Left lung (tissue), 10 donors: ENCODE data around the gene KAT7. TPM values are rescaled to one million over a fixed set of nuclear protein-coding genes. Genes with fewer than 3 reads are reported as not detected.
A peak's percentile ranks its signal among the peaks of the same experiment; 100 is the strongest.

Experiments
- ATAC-seq: fragments of 200-7000 bp; cut with Tn5 transposase; one replicate; pipeline ENCODE4 v1.9.1; 2020; ENCODE audit warnings: moderate library complexity
- DNase-seq, 4 donors: peaks; one replicate each; pipeline ENCODE4 v3.0.0-alpha.2; 2013 to 2020
- H3K27ac ChIP-seq, 2 donors: fragments of 200-600 bp; sonication (generic) in 1 of 2; one replicate each; pipeline versions ENCODE4 v1.5.0 to v1.8.0; 2020 to 2021
- H3K27me3 ChIP-seq, 2 donors: fragments of 200-600 bp; sonication (generic) in 1 of 2; one replicate each; pipeline versions ENCODE4 v1.5.0 to v1.8.0; 2020 to 2021
- H3K36me3 ChIP-seq, 2 donors: fragments of 200-600 bp; sonication (generic) in 1 of 2; one replicate each; pipeline versions ENCODE4 v1.5.0 to v1.8.0; 2020 to 2021
- H3K4me1 ChIP-seq, 2 donors: fragments of 200-600 bp; one replicate each; pipeline ENCODE4 v1.8.0; 2021
- H3K4me3 ChIP-seq, 2 donors: fragments of 200-600 bp; sonication (generic) in 1 of 2; one replicate each; pipeline versions ENCODE4 v1.5.0 to v1.8.0; 2020 to 2021; ENCODE audit warnings: mild to moderate bottlenecking in 1 of 2
- H3K9me3 ChIP-seq, 2 donors: fragments of 200-600 bp; sonication (generic) in 1 of 2; one replicate each; pipeline versions ENCODE4 v1.5.0 to v1.8.0; 2020 to 2021
- CTCF ChIP-seq, 2 donors: fragments of 200-600 bp; sonication (generic) in 1 of 2; IDR thresholded peaks; one replicate each; pipeline versions ENCODE4 v1.5.0 to v1.8.0; 2021; ENCODE audit warnings: antibody characterized with exemption in 2 of 2
- intact Hi-C, 2 donors: fragments of 100-400 bp; cut with DNase I; formaldehyde crosslinking; loops; one replicate each; pipeline versions ENCODE4 v1.11.2 to v1.14.2; 2022
- polyA plus RNA-seq, 6 donors: library from polyadenylated mRNA; unstranded; fragments of 120-200 nt; gene quantifications; one replicate each; pipeline ENCODE4 v1.2.1, GENCODE V29; 2013; ENCODE audit not compliant: insufficient read length in 6 of 6
- total RNA-seq, 2 donors: library from RNA; stranded (reverse); fragmentation: NEBNext Ultra II Directional; extraction: Animal tissue kit (Norgen Biotek cat#: 25700); gene quantifications; one replicate each; pipeline ENCODE4 v1.2.1, GENCODE V29; 2021
- donor health status: DM: no; HTN: yes; CAD: no.
- donor health status: DM: no; HTN: no; CAD: no.

Gene KAT7
- total and polyA plus RNA-seq, 8 donors = 44.1 to 56.7 (median 51.5) TPM

DNA sequence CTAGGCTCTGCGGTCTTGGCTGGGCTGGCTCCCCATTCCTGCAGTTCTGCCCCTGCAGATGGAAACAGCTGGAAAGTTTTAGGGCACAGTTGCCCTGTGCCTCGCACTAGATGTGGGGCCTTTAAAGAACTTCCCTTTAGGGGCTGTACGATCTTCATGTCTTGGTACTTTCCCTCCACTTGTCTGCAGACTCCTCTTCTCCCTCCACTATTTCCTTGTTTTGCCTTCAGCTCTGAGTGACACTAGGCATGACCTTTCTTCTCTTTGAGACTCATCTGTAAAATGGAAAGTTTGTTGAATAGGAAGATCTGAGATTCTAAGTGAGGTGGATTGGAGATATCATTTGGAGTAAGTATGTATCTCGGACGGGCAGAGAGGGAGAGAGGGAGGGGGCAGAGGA, 65.6 kb downstream of the KAT7 start:
- peaks cover 4 to 19% of the 10 kb centered on the region in 2 donors for H3K4me1 ChIP-seq
- DNase-seq (no peak), ATAC-seq (no peak)
- no peak overlapping the region for H3K27ac ChIP-seq
- intact Hi-C loops = loop anchor here in 1 of 2 donors (10.0 kb wide), 1 partner anchor 279 kb away; the partner anchor contains the start of gene NXPH3
- H3K9me3 ChIP-seq = no peaks in the 10 kb centered on the region
- TF ChIP-seq CTCF (IDR thresholded peaks at IDR 0.05) = no peak
- H3K36me3 ChIP-seq = no peaks in the 10 kb centered on the region
- no peak overlapping the region for H3K4me3 ChIP-seq
- H3K27me3 ChIP-seq = peaks cover 0 to 20% of the 10 kb centered on the region in 2 donors

DNA sequence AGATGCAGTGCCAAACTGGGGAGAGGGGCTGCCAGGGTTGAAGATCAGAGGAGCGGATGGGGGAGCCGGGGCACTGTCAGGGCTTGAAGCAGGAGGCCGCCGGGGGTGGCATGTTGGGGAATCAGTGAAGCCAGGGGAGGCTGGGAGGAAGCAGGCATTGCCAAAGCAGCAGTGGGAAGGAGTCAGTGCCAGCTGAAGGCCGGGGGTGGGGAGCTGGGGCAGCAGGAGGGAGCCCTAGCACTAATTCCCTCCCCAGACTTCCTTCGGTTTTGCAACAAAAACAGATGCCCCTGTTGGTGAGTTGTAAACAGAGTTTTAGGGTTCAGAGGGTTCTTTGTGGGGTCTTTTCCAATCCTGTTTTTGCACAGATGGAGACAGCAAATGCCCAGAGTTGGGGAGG, 70.3 kb downstream of the KAT7 start:
- Histone ChIP-seq H3K9me3 (no peaks in the 10 kb centered on the region), H3K27ac (no peak overlapping the region), H3K36me3 (no peaks in the 10 kb centered on the region), H3K4me1 (peaks cover 0 to 3% of the 10 kb centered on the region in 2 donors), H3K4me3 (no peak overlapping the region), H3K27me3 (peaks cover 0 to 24% of the 10 kb centered on the region in 2 donors)
- ATAC-seq (no peak), DNase-seq (no peak)
- intact Hi-C loops = loop anchor here in 1 of 2 donors (10.0 kb wide), 1 partner anchor 284 kb away; the partner anchor contains the start of gene NXPH3
- no peak for TF ChIP-seq CTCF (IDR thresholded peaks at IDR 0.05)

DNA sequence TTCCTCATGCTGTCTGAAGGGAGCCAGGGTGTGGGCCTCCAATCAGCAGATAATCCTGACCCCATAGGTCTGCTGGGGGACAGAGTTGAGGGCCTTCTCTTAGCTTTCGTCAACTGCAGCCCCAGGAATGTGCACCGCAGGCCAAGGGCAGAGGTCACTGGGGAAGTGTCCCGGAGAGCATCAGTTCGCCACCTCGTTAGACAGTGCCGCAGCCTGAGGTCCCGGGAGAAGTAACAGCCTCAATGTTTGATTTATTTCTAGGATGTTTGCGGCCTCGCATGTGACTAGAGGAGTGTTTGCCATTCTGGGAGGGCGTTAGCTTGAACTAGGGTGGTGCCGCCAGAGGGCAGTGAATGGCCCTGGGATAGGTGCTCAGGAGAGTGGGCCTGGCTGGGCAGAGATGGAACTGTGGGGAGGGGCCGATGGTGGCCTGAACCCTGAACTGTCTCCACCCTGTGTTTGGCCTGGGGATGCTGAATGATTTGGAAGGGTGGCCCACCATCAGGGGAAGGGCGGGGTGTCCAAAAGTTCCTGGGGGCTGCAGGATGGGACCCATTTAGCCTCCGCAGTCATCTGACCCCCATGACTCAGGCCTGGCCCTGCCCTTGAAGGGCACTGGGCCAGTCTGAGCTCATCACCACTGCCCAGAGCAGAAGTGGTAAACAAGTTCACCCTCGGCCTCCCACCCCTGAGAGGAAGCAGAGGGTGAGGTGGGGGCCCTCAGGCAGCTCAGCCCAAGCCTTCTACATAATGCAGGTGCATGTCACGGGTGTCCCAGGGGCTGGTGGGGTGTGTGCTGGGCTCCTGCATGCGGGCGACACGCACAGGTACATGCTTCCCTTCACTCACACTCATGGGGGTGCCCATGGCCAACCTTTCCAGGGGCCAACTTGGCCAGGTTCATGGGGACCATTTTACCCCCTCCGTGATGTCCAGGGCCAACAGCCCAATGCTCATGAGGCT, 71.8 kb downstream of the KAT7 start:
- intact Hi-C loops = loop anchor here in 1 of 2 donors (5.0 to 10.0 kb wide), 2 partner anchors 137 to 285 kb away; partner anchors contain the start of genes DLX3 and NXPH3
- no peaks in the 10 kb centered on the region for H3K36me3 ChIP-seq
- peaks cover 0 to 24% of the 10 kb centered on the region in 2 donors for H3K27me3 ChIP-seq
- DNase-seq (peak in 1 of 4 donors; percentile 49), ATAC-seq (peak; percentile 77)
- H3K4me3 ChIP-seq = no peak overlapping the region
- H3K9me3 ChIP-seq = no peaks in the 10 kb centered on the region
- H3K4me1 ChIP-seq = peaks cover 0 to 3% of the 10 kb centered on the region in 2 donors
- H3K27ac ChIP-seq = no peak overlapping the region
- TF ChIP-seq CTCF (IDR thresholded peaks at IDR 0.05) = no peak

DNA sequence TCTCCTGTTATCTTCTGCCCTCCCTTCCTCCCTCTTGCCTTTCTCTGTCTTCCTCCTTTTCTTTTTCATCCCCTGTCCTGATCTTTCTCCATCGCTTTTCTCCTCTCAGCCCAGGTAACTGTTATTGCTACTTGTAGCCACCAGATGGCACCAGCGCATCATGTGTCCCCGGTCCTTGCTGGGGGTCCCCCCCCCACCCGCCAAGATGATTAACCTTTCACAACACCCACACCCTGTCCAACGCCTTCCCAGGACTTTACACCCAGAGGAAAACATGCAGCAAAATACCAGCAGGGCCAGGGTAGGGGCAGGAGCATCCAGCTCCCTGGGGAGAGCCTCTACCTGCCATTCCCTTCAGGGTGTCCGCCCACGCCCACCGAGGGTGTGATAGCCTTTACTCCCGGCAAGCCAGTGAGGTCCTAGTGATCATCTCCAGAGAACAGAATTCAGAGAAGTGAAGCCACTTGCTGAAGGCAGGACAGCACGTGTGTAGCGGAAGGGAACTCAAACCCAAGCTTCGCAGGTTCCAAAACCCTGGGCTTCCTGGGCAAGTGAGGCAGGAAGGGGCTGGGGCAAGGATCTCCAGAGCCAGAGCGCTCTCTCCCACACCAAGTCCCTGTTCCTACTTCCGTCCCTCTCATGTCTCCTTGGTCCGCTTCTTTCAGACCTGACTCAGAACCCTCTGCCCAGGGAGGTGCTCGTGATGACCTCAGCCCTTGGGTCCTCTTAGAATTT, 72.8 kb downstream of the KAT7 start:
- peak; percentile 70 to 75 for TF ChIP-seq CTCF (IDR thresholded peaks at IDR 0.05)
- no peak overlapping the region for H3K4me3 ChIP-seq
- H3K27me3 ChIP-seq = peaks cover 0 to 24% of the 10 kb centered on the region in 2 donors
- intact Hi-C loops = loop anchor here in 1 of 2 donors (5.0 kb wide), 1 partner anchor 136 kb away; the partner anchor contains the start of gene DLX3
- no peaks in the 10 kb centered on the region for H3K36me3 ChIP-seq
- H3K9me3 ChIP-seq = no peaks in the 10 kb centered on the region
- H3K4me1 ChIP-seq = peaks cover 0 to 3% of the 10 kb centered on the region in 2 donors
- no peak overlapping the region for H3K27ac ChIP-seq
- peak; percentile 75 for ATAC-seq
- peak in 1 of 4 donors; percentile 51 for DNase-seq
